Stimulated activated CD4-positive, alpha-beta T cell treated with anti-CD3 and anti-CD28 coated beads, TNF-alpha, amount 100 ng/mL, for 1 hour (primary cell): ENCODE results near the gene EVA1B.

Experiments used
- DNase-seq, 3 donors: peaks; one replicate each; pipeline ENCODE4 v3.0.0-alpha.2; 2020; ENCODE audit warnings: low read depth in 3 of 3, low spot score in 1 of 3

Gene EVA1B

GRCh38 chr1:36284061-36284460 is 39.4 kb downstream of the EVA1B start:
- DNase-seq = no peak

GRCh38 chr1:36279789-36280296 is 43.6 kb downstream of the EVA1B start:
- no peak for DNase-seq

- DNase-seq = no peak
Observed at GRCh38 chr1:36279110-36279788, 44.2 kb downstream of the EVA1B start.

- DNase-seq = no peak
Observed at GRCh38 chr1:36276688-36277087, 46.8 kb downstream of the EVA1B start.

GRCh38 chr1:36274201-36274600 is 49.2 kb downstream of the EVA1B start:
- DNase-seq = no peak

GRCh38 chr1:36273024-36273423 is 50.4 kb downstream of the EVA1B start:
- no peak for DNase-seq
